ENCODE measurements around the gene PRAMEF20.

PRAMEF20 gene

DNA sequence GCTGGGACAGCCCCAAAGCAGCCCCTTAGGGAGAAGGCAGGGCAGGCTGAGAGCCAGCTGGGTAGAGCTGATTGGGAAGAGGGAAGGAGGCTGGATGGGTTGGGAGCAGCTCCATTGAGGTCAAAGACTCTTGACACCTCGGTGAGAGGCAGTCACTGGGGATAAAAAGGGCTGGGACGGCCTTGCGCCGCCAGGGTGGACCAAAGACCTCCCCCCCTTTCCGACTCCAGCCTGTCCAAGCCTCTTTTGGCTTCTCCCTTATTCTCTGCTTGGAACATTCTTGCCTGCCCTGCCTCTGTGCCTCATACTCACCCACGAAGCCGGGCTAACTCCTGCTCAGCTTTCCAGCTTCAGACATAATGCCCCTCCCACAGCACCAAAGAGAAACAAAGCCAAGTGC, 52.4 kb downstream of the PRAMEF20 start:
- no peak for DNase-seq (ENCODE audit: low read depth)

DNA sequence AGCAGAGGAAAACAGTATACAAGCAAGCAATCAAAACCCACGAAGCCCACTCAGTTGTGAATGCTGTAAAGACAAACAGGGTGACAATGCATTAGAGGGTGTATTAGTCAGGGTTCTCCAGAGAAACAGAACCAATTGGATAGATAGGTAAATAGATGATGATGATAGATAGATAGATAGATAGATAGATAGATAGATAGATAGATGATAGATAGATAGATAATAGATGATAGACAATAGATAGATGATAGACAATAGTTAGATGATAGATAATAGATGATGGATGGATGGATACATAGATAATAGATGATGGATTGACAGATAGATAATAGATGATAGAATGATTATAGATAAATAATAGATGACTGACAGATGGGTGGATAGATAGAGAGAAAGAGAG, 55.3 kb downstream of the PRAMEF20 start:
- no peak for DNase-seq (ENCODE audit: low read depth)

DNA sequence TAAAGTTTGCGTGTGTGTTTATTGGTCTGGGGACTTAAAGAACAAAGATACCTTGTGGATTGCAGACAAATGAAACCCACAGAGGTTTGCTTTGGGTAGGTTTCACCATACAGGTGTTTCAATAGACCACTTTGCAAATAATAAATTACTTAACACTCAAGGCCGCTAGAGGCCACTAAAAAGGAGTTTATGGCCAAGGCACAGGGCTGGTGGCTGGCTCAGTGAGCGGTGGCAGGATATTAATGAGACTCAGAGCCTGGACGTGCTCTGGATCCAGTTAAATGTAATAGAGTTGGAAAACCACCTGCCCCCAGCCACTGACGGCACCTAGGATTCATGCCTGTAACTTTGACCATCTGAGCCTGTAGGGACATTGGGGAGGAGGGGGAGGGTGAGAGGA, 59.1 kb downstream of the PRAMEF20 start:
- DNase-seq (ENCODE audit: low read depth), result no peak

Measured in activated T-helper 1 cell treated with Interleukin-2 at 50 U/mL for 16 hours (primary cell).